T-helper 9 cell (primary cell): ENCODE data around the gene PRDM16.

ENCODE experiments used
- DNase-seq: peaks from one replicate; pipeline ENCODE4 v3.0.0-alpha.2; 2020

The PRDM16 gene

DNA sequence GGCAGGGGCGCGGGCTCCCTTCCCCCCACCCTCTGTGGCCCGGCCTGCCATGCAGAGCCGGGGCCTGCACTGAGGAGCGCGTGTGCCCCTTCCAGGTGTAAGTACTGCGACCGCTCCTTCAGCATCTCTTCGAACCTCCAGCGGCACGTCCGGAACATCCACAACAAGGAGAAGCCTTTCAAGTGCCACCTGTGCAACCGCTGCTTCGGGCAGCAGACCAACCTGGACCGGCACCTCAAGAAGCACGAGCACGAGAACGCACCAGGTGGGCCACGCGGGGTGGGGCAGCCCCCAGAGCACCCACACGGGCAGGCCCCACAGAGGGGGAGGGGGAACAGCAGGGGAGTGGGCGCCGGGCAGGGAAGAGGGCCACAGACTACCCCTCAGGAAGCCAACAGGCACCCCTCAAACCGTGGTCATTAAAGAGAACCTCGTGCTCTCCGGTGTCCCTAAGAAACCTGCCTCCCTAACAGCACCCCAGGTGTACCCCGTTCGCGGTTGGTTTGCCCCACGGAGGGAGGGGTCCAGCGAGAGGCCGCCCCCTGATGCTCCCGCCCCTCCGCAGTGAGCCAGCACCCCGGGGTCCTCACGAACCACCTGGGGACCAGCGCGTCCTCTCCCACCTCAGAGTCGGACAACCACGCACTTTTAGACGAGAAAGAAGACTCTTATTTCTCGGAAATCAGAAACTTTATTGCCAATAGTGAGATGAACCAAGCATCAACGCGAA lies 356.6 kb downstream of the PRDM16 start:
- no peak for DNase-seq

DNA sequence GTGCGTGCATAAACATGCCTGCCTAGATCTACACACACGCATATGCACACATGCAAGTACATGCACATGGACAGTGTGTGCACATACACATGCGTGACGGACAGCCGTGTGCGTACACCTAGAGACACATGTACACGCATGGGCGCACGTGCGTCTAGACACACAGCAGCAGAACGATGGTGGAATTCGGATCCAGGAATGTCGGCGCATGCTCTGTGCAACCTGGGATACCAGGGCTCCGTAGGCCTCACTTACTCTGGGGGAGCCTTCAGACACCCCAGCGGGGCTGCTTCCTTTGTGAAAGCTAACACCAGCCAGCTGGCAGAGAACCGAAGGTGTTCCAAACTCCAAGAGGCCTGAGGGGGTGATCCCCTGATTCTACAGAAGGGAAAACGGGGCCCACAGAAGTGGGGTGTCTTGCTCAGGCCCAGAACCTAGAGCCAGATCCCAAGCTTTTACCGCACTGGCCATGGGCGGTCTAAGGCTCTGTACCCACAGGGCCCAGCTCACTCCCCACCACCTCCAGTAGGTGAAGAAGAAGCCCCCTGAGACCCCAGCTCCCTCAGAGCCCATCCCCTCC lies 358.0 kb downstream of the PRDM16 start:
- no peak for DNase-seq

DNA sequence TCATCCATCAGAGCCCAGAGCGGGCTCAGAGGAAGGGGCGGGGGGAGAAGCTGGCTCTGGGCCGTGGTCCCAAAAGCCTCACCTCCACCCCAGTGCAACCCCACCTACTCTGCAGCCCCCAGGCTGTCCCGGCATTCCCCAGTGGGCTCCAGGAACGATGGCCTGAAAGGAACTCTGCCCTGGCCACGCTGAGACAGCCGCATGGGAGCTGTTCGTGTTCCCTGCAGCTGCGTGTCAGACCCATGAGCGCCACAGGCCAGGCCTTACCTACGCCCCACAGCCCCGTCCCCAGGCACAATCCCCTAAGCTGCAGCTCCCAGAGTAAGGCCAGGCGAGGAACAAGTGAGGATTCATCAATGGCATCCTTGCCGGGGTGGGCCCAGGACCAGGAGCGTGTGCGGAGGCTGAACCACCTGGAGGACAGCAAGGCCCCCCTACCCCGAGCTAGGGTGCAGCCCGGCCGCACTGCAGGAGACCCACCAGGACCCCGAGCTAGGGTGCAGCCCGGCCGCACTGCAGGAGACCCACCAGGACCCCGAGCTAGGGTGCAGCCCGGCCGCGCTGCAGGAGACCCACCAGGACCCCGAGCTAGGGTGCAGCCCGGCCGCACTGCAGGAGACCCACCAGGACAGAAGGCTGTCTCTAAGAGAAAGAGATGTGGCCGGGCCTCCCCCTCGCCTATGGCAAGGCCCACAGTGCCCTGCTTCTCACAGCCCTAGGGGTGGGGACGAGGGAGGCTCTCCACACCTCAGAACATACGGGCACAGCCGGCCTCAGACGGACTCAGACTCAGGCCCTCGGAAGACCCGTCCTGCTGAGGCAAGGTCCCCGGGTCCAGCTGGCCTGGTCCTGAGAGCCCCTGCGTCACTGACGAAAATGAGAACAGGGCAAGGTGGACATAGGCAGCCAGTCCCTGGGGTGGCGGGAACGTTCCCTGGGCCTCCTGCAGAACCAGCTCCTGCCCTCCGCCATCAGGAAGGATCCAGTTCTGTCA lies 359.0 kb downstream of the PRDM16 start:
- no peak for DNase-seq

DNA sequence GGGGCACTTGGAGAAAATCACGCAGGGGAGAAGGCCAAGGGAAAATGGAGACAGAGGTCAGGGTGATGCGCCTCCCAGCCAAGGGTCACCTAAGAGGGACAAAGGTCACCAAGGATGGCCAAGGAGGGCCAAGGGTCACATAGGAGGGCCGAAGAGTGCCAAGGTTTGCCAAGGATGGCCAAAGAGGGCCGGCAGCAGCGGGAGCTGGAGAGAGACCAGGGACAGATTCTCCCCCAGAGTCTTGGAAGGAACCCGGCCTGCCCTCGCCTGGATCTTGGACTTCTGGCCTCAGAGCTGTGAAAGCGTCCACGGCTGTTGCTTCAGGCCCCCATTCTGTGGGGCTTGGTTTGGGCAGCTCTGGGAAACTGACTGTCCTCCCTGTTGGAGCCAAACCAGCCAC lies 359.9 kb downstream of the PRDM16 start:
- no peak for DNase-seq

DNA sequence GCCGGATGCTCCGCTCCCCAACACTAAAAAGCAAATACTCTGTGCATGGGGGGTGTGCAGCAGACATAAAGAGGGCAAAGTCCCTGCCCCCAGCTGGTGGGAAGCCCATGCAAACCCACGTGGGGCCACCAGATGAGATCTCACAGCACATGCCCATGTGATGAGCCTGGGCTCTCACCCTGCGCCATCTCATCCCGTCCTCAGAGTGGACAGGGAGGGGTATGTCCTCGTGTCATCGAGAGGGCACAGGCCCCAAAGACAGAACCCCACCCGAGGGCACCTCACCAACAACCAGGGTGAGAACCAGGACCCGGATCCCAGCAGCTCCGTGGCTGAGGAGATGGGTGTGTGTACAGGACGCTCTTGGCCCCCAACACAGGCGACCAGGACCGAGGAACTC lies 360.3 kb downstream of the PRDM16 start:
- no peak for DNase-seq

DNA sequence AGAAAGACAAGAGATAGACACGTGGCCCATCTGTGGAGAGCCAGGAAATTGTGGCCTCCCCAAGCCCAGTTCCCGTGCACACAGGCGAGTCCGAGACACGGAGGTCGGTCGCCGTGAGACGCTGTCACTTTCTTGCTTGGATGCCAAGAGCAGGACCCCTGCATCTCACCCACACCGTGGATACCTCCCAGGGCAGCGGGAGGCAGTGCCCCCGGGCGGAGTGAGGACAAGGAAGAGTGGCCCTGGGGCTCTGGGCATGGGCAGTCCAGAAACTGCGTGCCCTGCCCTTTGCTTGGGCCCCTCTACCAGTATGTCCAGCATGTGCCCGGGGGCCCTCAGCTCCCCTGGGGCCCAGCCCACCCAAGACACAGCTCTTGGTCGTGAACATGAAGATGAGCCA lies 360.8 kb downstream of the PRDM16 start:
- DNase-seq: no peak

DNA sequence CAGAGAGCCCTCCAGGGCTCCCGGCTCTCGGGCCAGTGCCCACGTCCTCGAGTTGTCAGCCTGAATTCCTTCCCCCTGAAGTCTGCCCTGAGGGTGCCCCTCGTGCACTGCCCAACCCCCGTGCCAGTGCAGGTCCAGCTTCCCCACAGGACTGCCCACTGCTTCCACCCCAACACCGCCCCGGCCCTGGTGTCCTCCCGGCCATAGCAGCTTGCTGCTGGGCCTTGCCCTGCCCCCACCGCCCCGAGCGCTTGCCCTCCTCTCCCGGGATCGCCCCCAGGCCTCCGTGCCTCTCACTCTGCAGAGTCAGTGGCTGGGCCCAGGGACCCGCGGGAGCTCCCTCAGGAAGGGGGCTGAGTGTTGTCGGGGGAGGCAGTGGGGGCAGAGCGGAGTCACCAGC lies 361.4 kb downstream of the PRDM16 start:
- DNase-seq: no peak

DNA sequence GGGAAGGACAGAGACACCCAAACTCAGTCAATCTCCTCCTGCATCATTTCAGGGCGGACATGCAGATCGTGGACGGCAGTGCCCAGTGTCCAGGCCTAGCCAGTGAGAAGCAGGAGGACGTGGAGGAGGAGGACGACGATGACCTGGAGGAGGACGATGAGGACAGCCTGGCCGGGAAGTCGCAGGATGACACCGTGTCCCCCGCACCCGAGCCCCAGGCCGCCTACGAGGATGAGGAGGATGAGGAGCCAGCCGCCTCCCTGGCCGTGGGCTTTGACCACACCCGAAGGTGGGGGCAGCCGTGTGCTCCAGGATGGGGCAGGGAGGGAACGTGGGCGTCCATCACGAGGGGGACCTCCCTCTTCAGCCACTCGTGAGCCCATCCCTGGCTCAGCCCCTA lies 361.8 kb downstream of the PRDM16 start:
- no peak for DNase-seq

DNA sequence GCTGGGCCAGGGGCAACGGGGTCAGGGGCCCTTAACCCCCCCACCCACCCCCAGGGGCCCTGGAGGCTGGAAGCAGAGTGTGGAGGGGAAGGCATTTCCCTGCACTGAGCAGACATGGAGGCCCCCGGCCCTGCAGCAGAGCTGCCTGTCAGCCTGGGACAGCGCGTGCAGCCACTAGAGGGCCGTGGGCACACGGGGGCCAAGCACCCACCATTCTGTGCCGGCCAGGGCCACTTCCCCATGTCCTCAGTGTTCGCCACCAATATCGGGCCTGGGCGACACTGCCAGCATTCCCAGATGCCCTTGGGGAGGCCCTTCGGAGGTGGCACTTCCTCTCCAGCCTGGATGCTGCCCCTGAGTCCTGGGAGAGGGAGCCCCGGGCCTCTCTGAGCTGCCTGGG lies 362.3 kb downstream of the PRDM16 start:
- DNase-seq: no peak

DNA sequence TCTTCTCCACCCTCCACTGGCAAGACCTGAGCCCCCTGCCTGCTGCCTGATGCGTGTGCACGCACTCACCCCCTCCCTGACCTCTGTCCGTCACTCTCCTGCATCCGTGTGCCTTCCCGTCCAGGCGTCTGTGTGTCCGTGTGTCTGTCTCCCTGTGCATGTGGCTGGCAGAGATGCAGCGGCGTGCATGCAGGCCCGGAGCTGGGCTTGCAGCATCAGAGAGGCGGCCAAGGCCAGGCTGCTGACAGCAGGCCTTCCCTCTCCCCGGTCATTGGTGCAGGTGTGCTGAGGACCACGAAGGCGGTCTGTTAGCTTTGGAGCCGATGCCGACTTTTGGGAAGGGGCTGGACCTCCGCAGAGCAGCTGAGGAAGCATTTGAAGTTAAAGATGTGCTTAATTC lies 362.7 kb downstream of the PRDM16 start:
- DNase-seq: no peak

DNA sequence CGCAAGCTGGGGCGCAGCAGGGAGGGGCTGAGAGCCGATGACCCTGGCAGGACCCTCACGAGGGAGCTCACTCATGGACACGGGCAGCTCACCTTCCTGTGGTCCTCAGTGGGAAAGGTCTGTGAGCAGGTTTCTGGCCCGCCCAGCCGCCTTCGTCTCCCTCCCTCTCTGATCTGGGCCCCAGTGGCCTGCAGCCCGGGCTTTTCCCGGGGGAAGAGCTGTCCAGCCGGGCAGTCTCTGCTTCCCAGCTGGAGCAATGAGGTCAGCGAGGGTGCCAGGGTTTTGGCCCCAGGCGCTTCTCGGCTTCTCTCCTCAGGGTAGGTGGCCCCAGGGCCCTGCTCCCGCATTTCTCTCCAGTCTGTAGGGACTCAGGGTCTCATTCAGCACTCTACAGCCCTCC lies 363.3 kb downstream of the PRDM16 start:
- DNase-seq: no peak

DNA sequence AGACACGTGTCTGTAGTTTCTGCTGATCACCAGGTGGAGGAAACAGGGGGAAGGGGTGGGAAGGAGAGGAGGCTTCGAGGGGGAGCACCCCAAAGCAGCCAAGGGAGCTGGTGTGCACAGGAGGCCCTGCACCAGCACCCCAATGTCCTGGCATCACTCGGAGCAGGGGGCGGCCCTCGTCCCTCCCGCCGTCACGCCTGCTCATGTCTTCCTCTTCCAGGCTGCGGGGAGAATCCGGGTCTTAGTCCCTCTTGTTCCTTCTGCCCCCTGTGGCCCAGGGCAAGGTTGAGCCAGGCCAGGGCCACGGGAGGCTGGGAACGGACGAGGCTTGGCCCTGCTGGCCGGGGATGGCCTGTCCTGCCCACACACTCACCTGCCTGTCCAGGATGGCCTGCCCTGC lies 364.1 kb downstream of the PRDM16 start:
- DNase-seq: no peak

DNA sequence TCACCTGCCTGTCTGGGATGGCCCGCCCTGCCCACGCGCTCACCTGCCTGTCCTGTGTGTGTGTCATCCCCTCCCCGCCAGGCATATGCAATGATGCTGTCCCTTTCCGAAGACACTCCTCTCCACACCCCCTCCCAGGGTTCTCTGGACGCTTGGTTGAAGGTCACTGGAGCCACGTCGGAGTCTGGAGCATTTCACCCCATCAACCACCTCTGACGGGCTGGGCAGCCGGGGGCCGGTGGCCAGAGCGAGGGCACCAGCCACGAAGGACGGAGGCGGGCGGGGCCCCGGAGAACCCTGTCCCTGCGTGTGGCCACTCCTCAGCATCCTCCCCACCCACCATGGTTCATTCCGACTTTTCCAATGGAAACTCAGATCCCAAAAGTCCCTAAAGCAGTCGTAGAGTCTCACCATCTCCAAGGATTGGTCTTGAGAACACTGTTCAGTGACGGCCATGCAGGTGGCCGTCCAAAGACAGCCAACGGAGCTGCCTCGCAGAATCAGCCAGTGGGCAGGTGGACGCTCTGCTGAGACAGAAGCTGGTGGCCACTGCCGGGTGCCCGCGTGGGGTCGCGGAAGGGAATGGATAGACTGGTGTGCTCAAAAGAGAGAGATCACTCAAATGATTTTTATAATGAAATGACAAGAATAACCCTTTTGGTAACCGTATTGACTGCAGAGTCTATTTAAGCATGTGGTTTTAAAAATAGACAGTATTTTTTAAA lies 364.8 kb downstream of the PRDM16 start:
- no peak for DNase-seq

DNA sequence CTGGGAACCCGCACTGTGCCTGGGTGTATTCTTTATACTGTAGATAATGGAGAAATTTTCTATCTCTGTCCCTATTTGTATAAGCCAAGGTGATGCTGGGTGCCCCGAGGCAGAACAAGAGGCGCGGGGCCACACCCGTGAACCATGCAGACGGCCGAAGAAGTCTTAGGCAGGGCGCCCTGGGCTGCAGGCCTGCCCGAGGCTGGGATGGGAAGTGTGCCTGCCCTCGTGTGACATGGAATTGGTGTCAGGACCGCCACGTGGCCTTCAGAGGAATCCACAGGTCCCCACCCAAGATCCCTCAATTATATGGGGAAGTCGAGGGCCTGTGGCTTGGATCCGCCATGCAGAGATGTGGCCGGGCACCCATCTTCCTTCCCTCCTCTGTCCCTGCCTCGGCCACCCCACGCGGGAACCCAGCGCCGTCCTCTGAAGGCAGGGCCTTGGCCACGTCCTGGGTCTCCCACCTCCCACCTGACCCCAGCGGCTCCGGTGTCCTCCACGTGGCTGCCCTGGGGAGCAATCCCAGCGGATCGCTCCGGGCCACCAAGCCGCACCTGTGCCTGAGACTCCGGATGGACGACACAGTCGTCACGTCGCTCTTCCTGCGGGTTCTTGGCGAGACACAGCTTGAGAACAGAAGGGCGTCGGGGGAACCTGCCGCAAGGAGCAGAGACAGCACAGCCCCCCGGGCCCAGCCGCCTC lies 365.6 kb downstream of the PRDM16 start:
- DNase-seq: no peak

DNA sequence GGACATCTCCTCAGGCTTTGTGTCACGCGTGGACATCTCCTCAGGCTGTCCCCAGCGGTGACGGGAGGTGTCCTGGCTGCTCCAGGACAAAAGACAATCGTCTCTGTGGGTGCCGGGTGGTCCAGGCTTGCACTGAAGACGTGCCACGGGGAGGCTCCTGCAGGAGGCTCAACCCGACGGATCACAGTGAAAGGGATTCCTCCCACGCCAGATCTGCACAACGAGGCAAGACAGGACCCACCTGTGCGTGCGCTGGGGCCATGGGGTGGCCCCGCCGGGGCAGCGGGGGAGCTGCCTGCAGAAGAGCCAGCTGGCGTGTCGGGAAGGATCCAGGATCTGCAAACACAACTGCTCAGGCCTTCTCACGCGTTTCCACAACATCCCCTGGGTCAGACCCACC lies 366.7 kb downstream of the PRDM16 start:
- no peak for DNase-seq

DNA sequence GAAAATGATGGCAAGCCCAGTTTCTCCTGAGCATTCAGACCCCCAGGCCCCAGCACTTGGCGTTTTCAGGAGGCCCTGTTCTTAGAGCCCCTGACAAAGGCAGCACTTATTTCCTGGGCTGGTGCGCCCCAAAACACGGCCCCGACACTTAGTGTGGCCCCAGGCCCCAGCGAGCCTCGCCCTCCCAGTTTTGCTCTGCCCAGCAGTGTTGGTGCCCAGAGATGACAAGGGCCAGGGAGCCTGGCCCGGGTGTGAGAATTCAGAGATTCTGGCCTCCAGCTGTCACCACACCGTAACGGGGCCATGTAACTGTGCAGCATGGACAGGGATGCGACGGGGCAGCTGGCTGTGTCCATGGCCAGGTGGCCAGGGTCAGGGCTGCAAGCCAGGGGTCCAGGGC lies 367.4 kb downstream of the PRDM16 start:
- DNase-seq: no peak

DNA sequence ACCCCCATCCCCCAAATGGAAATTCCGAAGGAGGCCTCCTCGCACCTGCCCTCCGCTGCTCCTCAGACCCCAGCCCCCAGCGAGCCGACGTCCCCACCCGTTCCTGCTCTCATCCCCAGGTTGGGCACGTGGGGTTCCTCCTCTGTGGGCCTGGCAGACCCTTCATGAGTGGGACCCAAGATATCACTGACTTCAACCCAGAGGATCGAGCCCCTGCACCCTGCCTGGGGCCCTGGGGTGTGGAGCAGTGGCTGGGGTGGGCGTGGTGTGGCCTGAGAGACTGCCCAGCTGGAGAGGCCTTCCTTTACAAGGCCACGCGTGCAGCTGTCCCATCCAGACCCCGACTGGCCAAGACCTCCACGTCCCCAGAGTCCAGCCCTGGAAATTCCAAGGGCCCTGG lies 367.9 kb downstream of the PRDM16 start:
- DNase-seq: no peak

DNA sequence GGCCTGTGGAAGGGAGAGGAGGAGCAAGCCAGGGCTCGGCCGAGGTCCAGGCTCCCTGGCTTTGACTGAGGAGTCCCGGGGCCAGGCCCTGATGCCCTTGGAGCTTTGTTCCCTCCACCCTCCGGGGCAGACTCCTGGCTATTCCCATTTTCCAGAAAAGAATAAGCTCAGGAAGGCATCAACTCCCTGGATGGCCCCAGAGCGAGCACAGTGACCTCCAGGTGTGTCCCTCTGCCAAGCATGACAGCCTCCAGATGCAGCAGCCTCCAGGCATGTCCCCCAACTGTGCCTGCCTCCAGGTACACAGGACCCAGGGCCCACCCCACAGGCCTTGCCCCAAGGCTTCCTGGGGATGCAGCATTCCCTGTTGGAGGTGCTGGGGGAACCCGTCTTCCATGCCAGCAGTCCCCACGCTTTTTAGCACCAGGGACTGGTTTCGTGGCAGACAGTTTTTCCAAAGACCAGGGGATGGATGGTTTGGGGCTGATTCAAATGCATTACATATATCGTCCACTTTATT lies 369.7 kb downstream of the PRDM16 start:
- DNase-seq: no peak

DNA sequence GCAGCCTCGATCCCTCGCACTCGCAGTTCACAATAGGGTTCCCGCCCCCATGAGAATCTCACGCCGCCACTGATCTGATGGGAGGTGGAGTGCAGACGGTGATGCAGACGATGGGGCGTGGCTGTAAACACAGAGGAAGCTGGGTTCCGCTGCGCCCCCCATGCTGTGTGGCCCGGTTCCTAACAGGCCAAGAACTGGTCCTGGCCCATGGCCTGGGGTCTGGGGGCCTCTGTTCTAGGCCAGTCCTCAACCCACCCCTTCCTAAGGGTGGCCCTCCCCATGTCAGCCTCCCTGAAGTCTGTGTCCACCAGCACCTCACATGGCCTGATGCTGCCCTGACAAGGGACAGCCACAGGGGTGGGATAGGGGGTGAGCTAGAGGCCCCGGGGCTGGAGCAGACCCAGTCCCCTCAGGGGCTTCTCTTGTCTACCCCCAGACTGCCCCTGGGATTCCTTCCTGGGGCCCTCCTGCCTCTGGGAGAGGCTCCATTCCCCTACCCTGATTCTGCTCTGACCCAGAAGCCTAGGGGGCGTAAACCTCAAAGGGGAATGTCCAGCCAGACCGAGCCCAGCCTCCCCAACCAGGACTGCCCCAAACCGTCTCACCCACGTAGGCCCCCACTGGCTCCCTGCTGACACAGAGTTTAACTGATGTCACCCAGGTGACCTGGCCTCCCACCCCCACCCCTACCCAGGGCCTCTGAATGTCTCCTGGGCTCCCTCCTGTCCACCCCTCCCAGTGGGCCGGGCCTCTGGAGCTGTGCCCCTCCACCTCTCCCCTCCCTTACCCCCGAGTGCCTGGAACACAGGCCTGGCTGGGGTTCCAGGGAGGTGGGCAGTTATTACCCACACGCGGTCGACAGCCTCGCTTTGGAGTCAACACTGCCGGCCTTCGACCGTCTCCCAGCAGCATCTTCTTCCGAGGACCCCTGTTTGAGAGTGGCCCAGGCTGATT lies 370.6 kb downstream of the PRDM16 start:
- DNase-seq: no peak

DNA sequence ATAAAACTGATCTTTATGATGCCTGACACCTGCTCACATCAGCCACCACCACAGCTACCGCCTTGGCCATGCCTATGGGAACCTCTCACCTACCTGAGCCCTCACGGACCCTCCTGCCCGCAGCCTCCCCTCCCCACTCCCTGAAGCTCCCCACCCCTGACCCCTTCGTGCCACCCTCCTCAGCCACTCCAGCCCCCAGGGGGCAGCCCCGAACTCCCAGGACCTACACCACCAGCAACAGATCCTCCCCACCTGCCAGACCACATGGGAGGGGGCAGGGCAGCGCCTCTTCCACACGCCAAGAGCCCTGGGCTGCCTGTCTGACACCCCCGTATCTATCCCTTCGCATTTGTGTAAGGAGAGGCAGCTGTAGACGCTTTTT lies 371.3 kb downstream of the PRDM16 start:
- no peak for DNase-seq
